ENCODE measurements around the gene KLRF2. TPM values are rescaled to one million over a fixed set of nuclear protein-coding genes. Genes with fewer than 3 reads are reported as not detected.
"Not testable (repeated sequence)": the region's sequence is repeated elsewhere in the genome, so short reads cannot be mapped to it uniquely, and the experiment has no call there.

The KLRF2 gene
- total RNA-seq, 2 donors from 2014 or later: not detected

DNA sequence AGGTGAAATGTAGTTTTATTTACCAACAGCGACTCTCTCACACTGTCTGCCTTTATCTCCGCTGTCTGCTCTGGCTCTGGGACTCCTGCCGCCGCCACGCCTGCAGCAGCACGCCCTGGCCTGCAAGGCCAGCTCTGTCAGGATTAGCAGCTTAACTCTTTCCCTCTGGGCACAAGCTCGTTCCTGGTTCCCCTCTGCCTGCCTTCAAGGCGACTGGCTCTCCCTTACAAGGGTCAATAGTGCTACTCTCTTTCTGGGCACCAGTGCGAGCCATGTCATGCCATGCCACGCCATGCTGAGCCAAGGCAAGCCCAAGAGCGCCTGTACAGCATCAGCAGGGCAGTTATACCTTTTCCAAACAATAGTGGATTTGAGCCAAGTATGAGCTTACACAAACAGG lies 8.5 kb upstream of the KLRF2 start:
- DNase-seq (ENCODE audit: low spot score): no peak
- Histone ChIP-seq H3K27ac (no peak overlapping the region), H3K4me1 (no peaks in the 10 kb centered on the region), H3K36me3 (no peaks in the 10 kb centered on the region), H3K4me3 (no peak overlapping the region), H3K9me3 (no peaks in the 10 kb centered on the region), H3K27me3 (no peaks in the 10 kb centered on the region)
- TF ChIP-seq, protein P1, sequence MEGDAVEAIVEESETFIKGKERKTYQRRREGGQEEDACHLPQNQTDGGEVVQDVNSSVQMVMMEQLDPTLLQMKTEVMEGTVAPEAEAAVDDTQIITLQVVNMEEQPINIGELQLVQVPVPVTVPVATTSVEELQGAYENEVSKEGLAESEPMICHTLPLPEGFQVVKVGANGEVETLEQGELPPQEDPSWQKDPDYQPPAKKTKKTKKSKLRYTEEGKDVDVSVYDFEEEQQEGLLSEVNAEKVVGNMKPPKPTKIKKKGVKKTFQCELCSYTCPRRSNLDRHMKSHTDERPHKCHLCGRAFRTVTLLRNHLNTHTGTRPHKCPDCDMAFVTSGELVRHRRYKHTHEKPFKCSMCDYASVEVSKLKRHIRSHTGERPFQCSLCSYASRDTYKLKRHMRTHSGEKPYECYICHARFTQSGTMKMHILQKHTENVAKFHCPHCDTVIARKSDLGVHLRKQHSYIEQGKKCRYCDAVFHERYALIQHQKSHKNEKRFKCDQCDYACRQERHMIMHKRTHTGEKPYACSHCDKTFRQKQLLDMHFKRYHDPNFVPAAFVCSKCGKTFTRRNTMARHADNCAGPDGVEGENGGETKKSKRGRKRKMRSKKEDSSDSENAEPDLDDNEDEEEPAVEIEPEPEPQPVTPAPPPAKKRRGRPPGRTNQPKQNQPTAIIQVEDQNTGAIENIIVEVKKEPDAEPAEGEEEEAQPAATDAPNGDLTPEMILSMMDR (IDR thresholded peaks at IDR 0.05): no peak

- H3K4me1 ChIP-seq; DNase-seq (ENCODE audit: low spot score); H3K27me3 ChIP-seq; H3K9me3 ChIP-seq; H3K4me3 ChIP-seq; H3K27ac ChIP-seq; H3K36me3 ChIP-seq: not testable (repeated sequence)
These were observed 5.2 kb upstream of the KLRF2 start for GRCh38 chr12:9876120-9876519.

- H3K4me3 ChIP-seq: no peak overlapping the region
- no peaks in the 10 kb centered on the region for H3K36me3 ChIP-seq
- H3K9me3 ChIP-seq: no peaks in the 10 kb centered on the region
- no peak for DNase-seq (ENCODE audit: low spot score)
- no peaks in the 10 kb centered on the region for H3K27me3 ChIP-seq
- no peaks in the 10 kb centered on the region for H3K4me1 ChIP-seq
- no peak overlapping the region for H3K27ac ChIP-seq
- TF ChIP-seq, protein P1 (IDR thresholded peaks at IDR 0.05): no peak
These were observed 684 bp upstream of the KLRF2 start for GRCh38 chr12:9880532-9881078.

DNA sequence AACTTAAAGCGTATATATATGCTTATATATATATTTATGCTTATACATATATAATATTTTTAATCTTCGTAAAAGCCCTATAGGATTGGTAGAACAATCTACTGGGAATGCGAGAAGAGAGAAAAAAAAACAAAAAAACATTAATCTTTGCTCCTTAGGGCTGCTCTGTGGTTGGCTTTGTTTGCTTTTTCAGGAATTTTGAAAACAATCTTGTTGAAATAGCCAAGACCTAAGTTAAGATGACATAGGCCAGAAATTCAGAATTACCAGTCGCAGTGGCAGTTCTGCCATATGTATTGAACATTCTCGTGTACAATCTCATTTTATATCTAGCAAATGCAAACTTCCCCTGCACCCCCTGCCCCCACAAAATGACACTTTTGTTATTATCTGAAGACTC lies 699 bp downstream of the KLRF2 start:
- no peaks in the 10 kb centered on the region for H3K27me3 ChIP-seq
- no peaks in the 10 kb centered on the region for H3K9me3 ChIP-seq
- no peaks in the 10 kb centered on the region for H3K4me1 ChIP-seq
- DNase-seq (ENCODE audit: low spot score): no peak
- no peaks in the 10 kb centered on the region for H3K36me3 ChIP-seq
- no peak overlapping the region for H3K4me3 ChIP-seq
- TF ChIP-seq, protein P1 (IDR thresholded peaks at IDR 0.05): no peak
- no peak overlapping the region for H3K27ac ChIP-seq

DNA sequence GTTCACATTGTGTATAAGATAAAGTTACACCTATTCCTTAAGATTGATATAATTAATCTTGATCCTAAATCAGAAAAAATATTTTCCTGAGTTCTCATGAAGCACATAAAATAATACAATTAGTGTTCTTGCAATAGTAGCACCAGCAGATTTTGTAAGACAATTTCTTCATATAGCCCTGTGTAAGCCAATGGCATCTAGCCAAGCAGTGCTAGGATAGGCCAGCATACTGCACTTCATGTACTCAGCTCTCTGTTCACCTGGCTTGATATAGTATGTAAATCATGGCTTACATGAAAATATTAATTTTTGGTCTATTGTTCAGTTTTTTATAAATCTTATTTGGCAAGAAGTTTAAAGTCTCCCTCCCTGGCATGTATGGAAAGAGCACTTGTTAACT lies 1.9 kb downstream of the KLRF2 start:
- no peak overlapping the region for H3K4me3 ChIP-seq
- TF ChIP-seq, protein P1 (IDR thresholded peaks at IDR 0.05): no peak

GRCh38 chr12:9888665-9889273 lies 7.5 kb downstream of the KLRF2 start:
- H3K36me3 ChIP-seq: no peaks in the 10 kb centered on the region
- H3K4me1 ChIP-seq: no peaks in the 10 kb centered on the region
- no peak overlapping the region for H3K27ac ChIP-seq
- DNase-seq (ENCODE audit: low spot score): no peak
- H3K4me3 ChIP-seq: no peak overlapping the region
- no peaks in the 10 kb centered on the region for H3K9me3 ChIP-seq
- TF ChIP-seq, protein P1 (IDR thresholded peaks at IDR 0.05): no peak
- no peaks in the 10 kb centered on the region for H3K27me3 ChIP-seq

More for the DNA sequence above, 1.9 kb downstream of the KLRF2 start:
- Histone ChIP-seq H3K9me3 (no peaks in the 10 kb centered on the region), H3K36me3 (no peaks in the 10 kb centered on the region), H3K4me1 (no peaks in the 10 kb centered on the region), H3K27ac (no peak overlapping the region), H3K27me3 (no peaks in the 10 kb centered on the region)
- no peak for DNase-seq (ENCODE audit: low spot score)
